Left colon (tissue), 2 donors: ENCODE measurements around the gene NQO1. TPM values are rescaled to one million over a fixed set of nuclear protein-coding genes. Genes with fewer than 3 reads are reported as not detected.
A peak's percentile ranks its signal among the peaks of the same experiment; 100 is the strongest.
"Not testable (repeated sequence)": the region's sequence is repeated elsewhere in the genome, so short reads cannot be mapped to it uniquely, and the experiment has no call there.

Experiments
- ATAC-seq: fragments of 200-7000 bp; cut with Tn5 transposase; one replicate; pipeline ENCODE4 v1.9.1; 2020; ENCODE audit warnings: mild to moderate bottlenecking, moderate library complexity
- DNase-seq, 2 donors: peaks; one replicate each; pipeline ENCODE4 v3.0.0-alpha.2; 2020
- intact Hi-C, 2 donors: fragments of 100-400 bp; cut with DNase I in 1 of 2; cut with micrococcal nuclease in 1 of 2; formaldehyde crosslinking; loops; one replicate each; pipeline versions ENCODE4 v1.11.2 to v1.14.0; 2022; cut with DNase I, micrococcal nuclease
- long read RNA-seq: library from polyadenylated mRNA; unstranded; transcript quantifications from one replicate; pipeline ENCODE4 v2.0.0, GENCODE V29; 2021
- total RNA-seq, 2 donors: library from RNA; stranded (reverse); fragmentation: NEBNext Ultra II Directional; extraction: Animal tissue kit (Norgen Biotek cat#: 25700); gene quantifications; one replicate each; pipeline ENCODE4 v1.2.1, GENCODE V29; 2021
- donor health status: DM: no; HTN: no; CAD: no.
- donor health status: DM: yes; HTN: yes; CAD: no.

The NQO1 gene
- total RNA-seq: 100 to 1,000 TPM in 1 of 2 donors, 10 to 100 TPM in 1; 80.6 to 119 TPM
- long read RNA-seq, transcript NQO1-202 (5 exons, 1,105 nt): minor isoform, 7 of 67 reads
- long read RNA-seq, transcript NQO1-201 (6 exons, 2,912 nt): major isoform, 45 of 67 reads
- long read RNA-seq, partial matches to known transcripts: 8 of 67 reads
- long read RNA-seq, other reads (novel, unspliced or antisense): 4 of 67 reads

- peak; percentile 96 to 97 for DNase-seq
- peak; percentile 90 for ATAC-seq
- intact Hi-C loops: no loop called here
Measured at GRCh38 chr16:69726313-69727060, at the start of gene NQO1. TSS of gene NQO1 (minus strand) at chr16:69726560. CDS start at chr16:69726439, 121 bp downstream.

GRCh38 chr16:69775563-69775962 is 49.2 kb upstream of the NQO1 start:
- DNase-seq (no peak), ATAC-seq (no peak)
- intact Hi-C loops: no loop called here

- DNase-seq (no peak), ATAC-seq (no peak)
- intact Hi-C loops: no loop called here
Measured at GRCh38 chr16:69773260-69773947, 47.0 kb upstream of the NQO1 start.

- ATAC-seq: no peak
Measured at GRCh38 chr16:69771651-69771967, 45.2 kb upstream of the NQO1 start.

GRCh38 chr16:69769404-69769803 is 43.0 kb upstream of the NQO1 start:
- ATAC-seq (no peak), DNase-seq (no peak)
- intact Hi-C loops: no loop called here

More at GRCh38 chr16:69771651-69771967, 45.2 kb upstream of the NQO1 start:
- intact Hi-C loops: no loop called here
- no peak for DNase-seq

DNA sequence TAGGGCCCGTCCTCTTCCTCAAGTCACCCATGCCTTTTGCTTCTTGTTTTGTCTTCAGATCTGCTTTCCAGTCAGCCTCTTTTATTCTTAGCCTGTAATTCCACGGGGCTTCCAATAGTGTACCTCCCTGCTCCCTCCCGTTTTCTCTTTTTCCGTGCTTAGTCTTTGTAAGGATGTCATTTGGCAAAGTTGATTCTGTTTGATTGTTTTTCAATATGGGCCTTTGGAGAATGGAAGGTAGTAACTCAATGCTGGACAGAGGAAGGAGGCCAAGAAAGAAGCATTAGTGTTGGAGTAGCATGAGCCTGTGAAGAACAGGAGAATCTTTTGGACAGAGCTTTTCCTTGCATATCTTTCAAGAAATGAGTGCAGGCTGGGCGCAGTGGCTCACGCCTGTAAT is 42.3 kb upstream of the NQO1 start:
- no peak for DNase-seq
- intact Hi-C loops: no loop called here
- ATAC-seq: no peak

GRCh38 chr16:69767459-69768229 is 41.3 kb upstream of the NQO1 start:
- intact Hi-C loops: no loop called here
- ATAC-seq: peak; percentile 31
- no peak for DNase-seq

DNA sequence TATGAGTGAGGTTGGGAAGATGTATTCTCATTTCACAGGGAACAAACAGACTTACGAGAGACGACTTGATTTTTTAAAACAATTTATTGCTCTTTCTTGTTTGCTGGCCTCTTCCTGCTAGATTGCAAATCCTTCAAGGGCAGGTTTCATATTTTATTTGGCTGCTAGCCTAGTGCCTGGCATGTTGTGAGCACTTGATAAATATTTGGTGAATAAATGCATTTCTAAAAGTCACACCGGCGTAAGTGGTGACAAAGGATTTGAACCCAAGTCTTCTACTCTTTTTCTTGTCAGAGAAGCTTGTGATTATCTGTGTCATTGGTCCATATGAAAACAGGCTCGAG is 37.2 kb upstream of the NQO1 start:
- ATAC-seq: peak; percentile 10
- no peak for DNase-seq
- intact Hi-C loops: no loop called here

GRCh38 chr16:69762814-69763598 is 36.6 kb upstream of the NQO1 start:
- ATAC-seq: peak; percentile 73
- intact Hi-C loops: no loop called here
- no peak for DNase-seq

DNA sequence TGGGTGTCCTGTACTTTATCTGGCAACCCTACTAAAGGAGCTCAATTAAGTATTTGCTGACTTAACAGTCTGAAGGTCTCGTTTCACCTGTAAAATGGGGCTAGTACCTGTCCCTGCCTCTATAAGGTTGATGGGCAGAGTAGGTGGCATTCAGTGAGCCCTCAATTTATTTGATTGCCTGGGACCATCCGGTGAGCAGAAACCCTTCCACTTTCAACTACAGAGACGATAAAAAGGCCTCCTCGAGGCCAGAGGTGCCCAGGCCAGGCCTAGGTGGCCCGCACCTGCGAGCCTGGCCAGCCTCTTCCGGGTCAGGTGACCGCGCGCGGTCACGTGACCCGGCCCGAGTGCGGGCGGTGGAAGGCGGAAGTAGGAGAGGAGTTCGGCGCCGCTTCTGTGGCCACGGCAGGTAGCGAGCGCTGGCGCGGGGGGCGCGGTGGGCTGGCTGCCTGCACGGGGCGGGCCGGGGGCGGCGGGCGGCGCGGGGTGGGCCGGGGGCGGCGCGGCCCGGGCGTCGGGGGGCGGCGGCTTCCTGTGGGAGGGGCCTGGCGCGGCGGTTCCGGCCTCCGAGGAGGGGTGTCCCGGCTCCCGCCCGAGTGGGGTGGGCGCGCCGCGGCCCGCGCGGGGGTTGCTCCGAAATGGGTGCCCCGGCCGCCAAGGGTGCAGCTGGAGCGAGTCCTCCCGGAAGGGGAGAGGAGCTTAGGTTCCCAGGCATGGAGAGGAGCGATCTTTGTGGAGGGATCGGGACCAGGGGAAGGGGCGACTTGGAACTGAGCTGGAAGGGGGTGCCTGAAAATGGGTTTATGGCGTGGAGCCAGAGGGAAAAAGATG is 35.8 kb upstream of the NQO1 start, which contains the start of gene WWP2:
Gene WWP2 (plus strand): TSS at position 350 of the 831 bp plus-strand sequence. CDS start 24,679 bp downstream, outside the sequence.
- ATAC-seq (peak; percentile 80), DNase-seq (peak; percentile 72 to 81)
- intact Hi-C loops: no loop called here

DNA sequence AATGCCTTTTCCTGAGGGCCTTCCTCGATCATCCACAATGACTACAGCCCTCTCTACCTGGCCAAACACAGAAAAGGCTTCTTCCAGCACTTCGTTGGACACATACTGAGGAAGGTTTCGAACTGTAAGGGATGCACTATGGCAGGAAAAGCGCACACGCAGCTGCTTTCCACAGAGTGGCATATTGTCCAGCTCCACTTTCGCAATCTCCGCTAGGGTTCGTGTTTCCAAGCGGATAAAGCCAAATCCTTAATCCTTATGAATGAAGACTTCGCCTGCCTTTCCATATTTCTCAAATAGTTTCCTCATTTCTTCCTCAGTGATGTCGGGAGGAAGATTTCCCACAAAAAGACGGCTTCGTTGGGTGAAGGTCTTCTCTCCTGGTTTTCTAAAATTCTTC is 31.0 kb upstream of the NQO1 start:
- intact Hi-C loops, DNase-seq, ATAC-seq: not testable (repeated sequence)

GRCh38 chr16:69756705-69757104 is 30.3 kb upstream of the NQO1 start:
- intact Hi-C loops: no loop called here
- DNase-seq (no peak), ATAC-seq (no peak)

DNA sequence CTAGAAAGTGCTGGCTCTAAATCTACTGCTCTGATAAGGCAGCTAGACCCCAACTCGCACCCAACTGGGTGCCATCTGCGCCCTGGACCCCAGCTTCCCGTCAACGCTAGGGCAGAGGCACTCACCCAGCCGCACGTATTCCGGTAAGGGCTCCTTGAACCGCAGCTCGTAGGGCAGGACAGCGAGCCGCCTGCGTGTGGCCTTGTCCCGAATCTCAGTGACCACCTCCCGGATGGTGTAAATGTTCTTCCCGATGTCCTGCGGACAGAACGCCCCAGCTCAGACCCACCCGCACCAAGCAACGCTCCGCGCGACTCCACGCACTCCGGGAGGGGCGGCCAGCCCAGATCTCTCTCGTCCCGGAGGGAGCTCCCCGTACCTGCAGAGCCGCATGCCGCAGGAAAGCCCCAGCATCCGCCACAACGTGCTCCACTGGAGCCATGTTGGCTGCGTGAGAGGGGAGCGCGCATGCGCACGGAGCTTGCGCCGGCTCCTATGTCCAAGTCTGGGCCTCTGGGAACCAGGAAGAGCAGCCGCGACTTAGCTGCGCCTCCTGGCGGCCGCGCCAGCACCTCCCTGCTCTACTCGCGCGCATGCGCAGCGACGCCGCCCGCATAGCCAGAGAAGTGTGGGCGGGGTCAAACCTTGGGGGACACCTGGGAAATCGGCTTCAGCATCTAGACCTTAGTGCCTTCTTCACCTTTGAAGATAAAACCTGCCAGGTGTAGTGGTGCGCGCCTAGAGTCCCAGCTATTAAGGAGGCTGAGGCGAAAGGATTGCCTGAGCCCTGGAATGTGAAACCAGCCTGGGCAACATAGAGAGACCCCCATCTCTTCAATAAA is 28.3 kb upstream of the NQO1 start, which contains the start of gene NOB1:
Gene NOB1 (minus strand): TSS at position 458 of the 842 bp plus-strand sequence. CDS start 16 bp downstream, at position 442.
- peak; percentile 96 for ATAC-seq
- peak; percentile 96 for DNase-seq
- intact Hi-C loops: loop anchor here in 1 of 2 donors (2.0 kb wide), 1 partner anchor 46 kb away; no protein-coding TSS in a partner anchor

- ATAC-seq (no peak), DNase-seq (no peak)
- intact Hi-C loops: loop anchor here in 1 of 2 donors (2.0 kb wide), 1 partner anchor 45 kb away; no protein-coding TSS in a partner anchor
Measured at GRCh38 chr16:69754143-69754468, 27.7 kb upstream of the NQO1 start.

DNA sequence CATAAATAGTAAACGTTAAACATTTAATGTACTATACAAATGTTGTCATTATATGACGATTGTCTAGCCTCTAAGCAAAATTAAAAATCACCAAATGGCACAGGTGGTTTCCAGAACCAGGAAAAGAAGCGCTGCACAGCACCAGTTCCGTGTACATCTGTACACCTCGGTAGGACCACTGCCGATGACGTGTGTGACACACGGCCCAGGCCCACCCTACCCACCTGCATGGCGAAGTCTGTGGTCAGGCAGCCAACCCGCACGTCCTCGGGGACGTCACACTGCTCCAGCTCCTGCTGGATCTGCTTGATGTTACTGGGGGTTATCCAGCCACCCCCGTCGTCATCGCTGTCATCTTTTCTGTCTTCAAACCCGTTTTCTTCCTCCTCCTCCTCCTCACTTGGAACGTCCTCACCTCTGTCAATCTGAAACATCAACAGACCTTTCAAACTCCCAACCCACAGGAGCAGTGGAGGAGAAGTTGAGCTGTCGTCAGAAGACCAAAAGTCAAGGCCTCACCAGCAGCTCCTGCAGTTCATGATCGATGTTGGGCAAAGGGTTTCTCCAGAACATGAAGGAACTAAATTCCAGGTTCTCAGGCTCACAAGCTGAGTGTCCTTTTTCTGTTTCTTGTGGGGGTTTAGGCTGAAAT is 22.5 kb upstream of the NQO1 start:
- ATAC-seq (no peak), DNase-seq (no peak)
- intact Hi-C loops: no loop called here

DNA sequence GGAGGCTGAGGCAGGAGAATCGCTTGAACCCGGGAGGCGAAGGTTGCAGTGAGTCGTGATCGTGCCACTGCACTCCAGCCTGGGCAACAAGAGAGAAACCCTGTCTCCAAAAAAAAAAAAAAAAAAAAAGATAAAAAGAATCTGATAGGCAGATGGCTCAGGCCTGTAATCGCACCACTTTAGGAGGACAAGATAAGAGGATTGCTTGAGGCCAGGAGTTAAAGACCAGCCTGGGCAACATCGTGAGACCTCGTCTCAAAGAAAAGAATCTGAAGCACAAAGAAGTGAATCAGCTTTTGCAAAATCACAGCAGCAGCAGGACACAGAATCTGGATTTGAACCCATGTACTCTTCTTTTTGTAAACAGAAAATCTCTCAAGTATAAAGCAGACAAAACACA is 20.8 kb upstream of the NQO1 start:
- intact Hi-C loops: no loop called here
- DNase-seq (no peak), ATAC-seq (no peak)
